ENCODE measurements around the gene RGL2.
"Not testable (repeated sequence)": the region's sequence is repeated elsewhere in the genome, so short reads cannot be mapped to it uniquely, and the experiment has no call there.

RGL2 gene

GRCh38 chr6:33290459-33290858 lies 8.3 kb downstream of the RGL2 start:
- H3K9ac ChIP-seq (ENCODE audit: low read depth, low read length) = peak overlapping the region; percentile 75; the same call in 1 of the 2 replicates
- peaks cover 7% of the 10 kb centered on the region; the same call in 1 of the 2 replicates for H3K36me3 ChIP-seq (ENCODE audit: insufficient read depth, low read length)
- H3K9me3 ChIP-seq (ENCODE audit: control insufficient read depth, insufficient read depth, low read length) = no peaks in the 10 kb centered on the region
- no peaks in the 10 kb centered on the region for H3K4me1 ChIP-seq (ENCODE audit: insufficient read depth, low read length)

- Histone ChIP-seq H3K4me1 (ENCODE audit: insufficient read depth, low read length) (no peaks in the 10 kb centered on the region), H3K9ac (ENCODE audit: low read depth, low read length) (peak overlapping the region; percentile 75), H3K9me3 (ENCODE audit: control insufficient read depth, insufficient read depth, low read length) (no peaks in the 10 kb centered on the region), H3K36me3 (ENCODE audit: insufficient read depth, low read length) (peaks cover 7% of the 10 kb centered on the region; the same call in 1 of the 2 replicates)
These were observed 8.9 kb downstream of the RGL2 start for GRCh38 chr6:33289784-33290315.

- Histone ChIP-seq H3K9me3 (ENCODE audit: control insufficient read depth, insufficient read depth, low read length) (no peaks in the 10 kb centered on the region), H3K9ac (ENCODE audit: low read depth, low read length) (peak within 1 kb of the TSS; percentile 75), H3K36me3 (ENCODE audit: insufficient read depth, low read length) (peaks cover 7% of the 10 kb centered on the region; the same call in 1 of the 2 replicates), H3K4me1 (ENCODE audit: insufficient read depth, low read length) (no peaks in the 10 kb centered on the region)
These were observed 9.6 kb downstream of the RGL2 start, which contains the start of the genes PFDN6 and WDR46 for GRCh38 chr6:33288921-33289783. TSS of gene PFDN6 (plus strand) at chr6:33289601. CDS start at chr6:33289857, 256 bp downstream. TSS of gene WDR46 (minus strand) at chr6:33289239. CDS start at chr6:33289170, 69 bp downstream.

DNA sequence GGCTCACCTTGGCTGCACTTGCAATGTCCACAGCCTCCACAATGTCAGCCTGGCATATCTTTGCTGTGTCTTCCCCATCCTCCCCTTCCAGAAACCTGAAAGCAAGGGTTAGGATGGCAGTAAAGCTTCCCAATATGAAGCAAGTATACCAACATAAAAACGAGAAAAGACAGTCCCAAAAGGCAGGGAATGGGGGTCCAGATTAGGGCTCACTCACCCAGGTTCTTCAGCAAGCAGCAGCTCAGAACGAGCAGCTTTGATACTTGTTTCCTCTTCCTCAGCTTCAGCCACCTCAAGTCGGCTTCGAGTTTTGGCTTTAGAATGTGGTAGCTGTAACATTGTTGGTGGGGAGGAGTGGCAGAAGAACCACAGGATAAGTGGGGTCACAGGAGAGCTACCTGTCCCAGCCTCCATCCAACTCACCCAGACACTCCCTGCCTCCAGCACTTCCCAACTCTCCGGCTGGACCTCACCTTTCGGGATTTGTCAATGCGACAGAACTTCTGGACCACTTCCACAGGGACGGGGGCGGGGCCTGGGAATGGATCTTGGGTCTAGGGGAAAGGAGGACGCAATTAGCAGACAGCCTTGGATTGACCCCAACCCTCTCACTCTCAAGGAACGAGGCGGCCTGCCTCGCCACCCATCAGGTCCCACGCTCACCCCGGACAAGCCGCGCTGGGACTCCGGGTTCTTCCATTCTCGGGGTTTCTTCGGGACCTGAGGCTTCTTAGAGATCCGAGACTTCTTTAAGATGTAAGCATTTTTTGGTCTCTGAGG lies 10.4 kb downstream of the RGL2 start:
- Histone ChIP-seq H3K36me3 (ENCODE audit: insufficient read depth, low read length) (peaks cover 7% of the 10 kb centered on the region; the same call in 1 of the 2 replicates), H3K4me1 (ENCODE audit: insufficient read depth, low read length) (no peaks in the 10 kb centered on the region), H3K9ac (ENCODE audit: low read depth, low read length) (peak overlapping the region; percentile 75), H3K9me3 (ENCODE audit: control insufficient read depth, insufficient read depth, low read length) (no peaks in the 10 kb centered on the region)

DNA sequence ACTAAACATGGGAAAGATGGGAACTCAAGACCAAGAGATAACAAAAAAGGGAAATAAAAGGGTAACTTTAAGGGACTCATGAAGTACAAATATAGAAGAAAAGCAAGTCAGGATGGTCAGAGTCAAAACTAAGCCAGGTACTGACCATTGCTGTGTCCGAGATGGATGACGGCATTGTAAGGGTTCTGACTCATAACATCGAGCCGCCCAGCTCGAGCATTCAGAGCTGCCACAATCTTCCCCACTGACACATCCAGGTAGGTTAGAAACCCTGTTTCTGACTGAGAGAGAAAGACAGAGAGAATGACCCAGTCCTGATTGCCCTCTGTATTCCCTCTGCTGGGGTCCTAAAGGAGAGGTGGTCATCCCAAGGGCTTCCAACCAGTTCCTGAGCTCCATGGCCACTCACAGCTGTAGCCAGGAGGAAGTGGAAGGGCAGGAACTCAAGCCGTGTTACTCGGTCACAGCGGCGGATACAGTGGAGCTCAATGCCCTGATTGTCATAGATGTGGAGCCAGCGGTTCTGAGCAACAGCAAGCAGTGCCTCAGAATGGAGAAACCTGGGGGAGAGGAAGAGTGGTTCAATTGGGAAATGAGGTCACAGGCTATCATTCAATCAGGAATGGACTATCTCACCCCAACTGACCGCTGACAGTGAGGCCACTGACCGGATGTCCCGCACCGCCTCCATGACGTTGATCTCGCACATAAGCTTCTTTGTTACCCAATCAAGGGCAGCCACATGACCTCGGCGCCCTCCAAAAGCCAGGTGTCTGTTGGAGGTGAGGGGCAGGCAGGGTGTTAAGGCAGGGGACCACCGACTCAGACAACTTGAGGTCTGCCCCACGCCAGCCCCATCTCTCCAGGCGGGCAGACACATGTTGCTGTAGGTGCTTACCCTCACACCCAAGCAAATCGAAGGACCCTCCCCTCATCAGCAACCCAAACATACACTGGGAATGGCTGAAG lies 11.5 kb downstream of the RGL2 start:
- Histone ChIP-seq H3K9ac (ENCODE audit: low read depth, low read length) (no peak overlapping the region), H3K36me3 (ENCODE audit: insufficient read depth, low read length) (peaks cover 7% of the 10 kb centered on the region; the same call in 1 of the 2 replicates), H3K9me3 (ENCODE audit: control insufficient read depth, insufficient read depth, low read length) (no peaks in the 10 kb centered on the region), H3K4me1 (ENCODE audit: insufficient read depth, low read length) (no peaks in the 10 kb centered on the region)

GRCh38 chr6:33285214-33285613 lies 13.5 kb downstream of the RGL2 start:
- H3K9ac ChIP-seq (ENCODE audit: low read depth, low read length); H3K9me3 ChIP-seq (ENCODE audit: control insufficient read depth, insufficient read depth, low read length); H3K4me1 ChIP-seq (ENCODE audit: insufficient read depth, low read length); H3K36me3 ChIP-seq (ENCODE audit: insufficient read depth, low read length): not testable (repeated sequence)

GRCh38 chr6:33280539-33280938 lies 18.2 kb downstream of the RGL2 start:
- H3K4me1 ChIP-seq (ENCODE audit: insufficient read depth, low read length) = peaks cover 4% of the 10 kb centered on the region; the same call in 1 of the 2 replicates
- H3K36me3 ChIP-seq (ENCODE audit: insufficient read depth, low read length) = peaks cover 12% of the 10 kb centered on the region; the same call in 1 of the 2 replicates
- H3K9me3 ChIP-seq (ENCODE audit: control insufficient read depth, insufficient read depth, low read length) = no peaks in the 10 kb centered on the region
- H3K9ac ChIP-seq (ENCODE audit: low read depth, low read length) = no peak overlapping the region

- no peak overlapping the region for H3K9ac ChIP-seq (ENCODE audit: low read depth, low read length)
- H3K4me1 ChIP-seq (ENCODE audit: insufficient read depth, low read length) = peaks cover 5% of the 10 kb centered on the region
- no peaks in the 10 kb centered on the region for H3K9me3 ChIP-seq (ENCODE audit: control insufficient read depth, insufficient read depth, low read length)
- peaks cover 16% of the 10 kb centered on the region for H3K36me3 ChIP-seq (ENCODE audit: insufficient read depth, low read length)
These were observed 18.7 kb downstream of the RGL2 start for GRCh38 chr6:33279971-33280511.

GRCh38 chr6:33279257-33279695 lies 19.5 kb downstream of the RGL2 start:
- Histone ChIP-seq H3K4me1 (ENCODE audit: insufficient read depth, low read length) (peaks cover 13% of the 10 kb centered on the region), H3K9me3 (ENCODE audit: control insufficient read depth, insufficient read depth, low read length) (no peaks in the 10 kb centered on the region), H3K36me3 (ENCODE audit: insufficient read depth, low read length) (peaks cover 24% of the 10 kb centered on the region), H3K9ac (ENCODE audit: low read depth, low read length) (no peak overlapping the region)

DNA sequence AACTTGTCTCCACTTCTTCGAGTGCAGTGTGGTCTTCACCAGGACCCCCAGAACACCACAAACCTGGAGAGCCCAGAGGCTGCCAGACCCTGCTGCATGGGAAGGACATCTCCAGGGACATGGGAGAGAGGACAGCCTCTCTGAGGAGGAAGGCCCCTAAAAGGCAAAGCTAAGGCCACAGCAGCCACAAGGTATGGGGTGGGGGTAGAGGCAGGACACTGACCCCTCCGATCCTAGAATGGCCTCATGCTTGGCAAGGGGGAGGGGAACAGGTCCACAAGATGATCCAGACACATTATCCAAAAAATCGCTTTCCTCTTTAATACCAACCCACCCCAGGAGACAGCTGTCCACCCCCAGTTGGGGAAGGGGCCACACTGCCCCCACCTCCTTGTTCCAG lies 19.9 kb downstream of the RGL2 start:
- peaks cover 29% of the 10 kb centered on the region for H3K36me3 ChIP-seq (ENCODE audit: insufficient read depth, low read length)
- H3K9ac ChIP-seq (ENCODE audit: low read depth, low read length) = no peak overlapping the region
- no peaks in the 10 kb centered on the region for H3K9me3 ChIP-seq (ENCODE audit: control insufficient read depth, insufficient read depth, low read length)
- peaks cover 16% of the 10 kb centered on the region for H3K4me1 ChIP-seq (ENCODE audit: insufficient read depth, low read length)

DNA sequence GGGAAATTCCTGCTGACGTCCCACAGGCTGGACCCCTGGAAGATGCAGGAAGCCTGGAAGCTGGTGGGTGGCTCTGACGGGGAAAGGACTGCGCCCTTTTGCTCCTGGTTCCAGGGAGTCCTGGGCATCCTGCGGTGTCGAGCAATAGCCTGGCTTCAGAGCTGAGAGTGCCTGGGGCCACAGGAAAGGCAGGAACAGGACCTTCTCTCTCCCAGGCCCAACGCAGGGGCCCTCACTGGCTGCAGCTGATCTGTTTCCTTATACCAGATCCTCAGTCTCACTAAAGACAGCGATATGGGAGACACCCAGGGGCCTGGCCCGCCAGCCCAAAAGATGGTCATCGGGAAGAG lies 20.4 kb downstream of the RGL2 start:
- Histone ChIP-seq H3K9ac (ENCODE audit: low read depth, low read length) (peak overlapping the region; percentile 64; the same call in 1 of the 2 replicates), H3K36me3 (ENCODE audit: insufficient read depth, low read length) (peaks cover 33% of the 10 kb centered on the region)

GRCh38 chr6:33277663-33278391 lies 20.9 kb downstream of the RGL2 start:
- Histone ChIP-seq H3K9me3 (ENCODE audit: control insufficient read depth, insufficient read depth, low read length) (no peaks in the 10 kb centered on the region), H3K36me3 (ENCODE audit: insufficient read depth, low read length) (peaks cover 39% of the 10 kb centered on the region), H3K9ac (ENCODE audit: low read depth, low read length) (peak overlapping the region; percentile 64), H3K4me1 (ENCODE audit: insufficient read depth, low read length) (peaks cover 16% of the 10 kb centered on the region)

More for the DNA sequence above, 20.4 kb downstream of the RGL2 start:
- Histone ChIP-seq H3K9me3 (ENCODE audit: control insufficient read depth, insufficient read depth, low read length) (no peaks in the 10 kb centered on the region), H3K4me1 (ENCODE audit: insufficient read depth, low read length) (peaks cover 16% of the 10 kb centered on the region)

All from ES-I3 (cell line).